ENCODE results near the gene NUP93. TPM values are rescaled to one million over a fixed set of nuclear protein-coding genes. Genes with fewer than 3 reads are reported as not detected.

NUP93 gene
- total RNA-seq, 1 donor from 2014 or later: 57.2 TPM

DNA sequence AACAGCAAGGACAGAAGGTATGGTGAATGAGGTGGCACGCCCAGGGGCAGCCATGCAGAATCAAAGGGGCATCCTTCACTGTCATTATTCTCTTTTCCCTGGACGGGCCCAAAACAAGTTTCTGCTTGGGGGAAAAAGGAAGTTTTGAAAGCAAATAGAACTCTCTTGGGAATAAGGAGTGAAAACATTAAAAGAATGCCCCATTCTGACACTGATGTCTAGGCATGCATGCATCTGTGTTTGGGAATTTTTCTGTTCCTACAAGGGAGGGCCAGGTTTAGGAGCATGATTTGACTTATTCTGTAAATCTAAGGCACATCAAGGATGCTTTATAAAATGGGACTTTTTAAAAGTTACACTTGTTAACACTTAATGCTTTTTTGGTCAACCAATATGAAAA, 100.7 kb downstream of the NUP93 start:
- Histone ChIP-seq H3K36me3 (peaks cover 65% of the 10 kb centered on the region), H3K27ac (no peak overlapping the region)

DNA sequence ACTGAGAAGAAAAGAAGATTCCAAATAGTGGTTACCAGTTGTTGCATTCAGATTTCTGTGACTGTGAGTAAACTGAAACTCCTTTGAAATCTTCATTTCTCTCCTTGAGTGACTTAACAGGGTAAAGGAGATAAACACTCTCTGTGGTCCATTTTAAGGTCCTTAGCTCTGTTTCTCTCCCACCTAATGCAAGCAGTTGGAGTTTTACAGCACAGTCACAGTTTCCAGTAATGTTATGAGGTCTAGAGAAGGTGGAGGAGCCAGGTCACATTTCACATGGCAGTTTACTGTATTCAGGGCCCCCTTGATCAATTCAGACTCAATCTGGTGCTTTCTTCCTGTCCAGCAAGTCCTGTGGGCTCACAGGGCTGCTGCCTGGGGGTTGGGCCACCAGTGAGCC, 102.8 kb downstream of the NUP93 start:
- Histone ChIP-seq H3K4me1 (no peaks in the 10 kb centered on the region), H3K9me3 (no peaks in the 10 kb centered on the region), H3K27ac (no peak overlapping the region), H3K36me3 (peaks cover 76% of the 10 kb centered on the region), H3K27me3 (no peaks in the 10 kb centered on the region), H3K4me3 (no peak overlapping the region)
- intact Hi-C loops (cut with DNase I): no loop called here
- no peak for DNase-seq
- TF ChIP-seq CTCF (IDR thresholded peaks at IDR 0.05): no peak
- ATAC-seq: no peak

More for the DNA sequence above, 100.7 kb downstream of the NUP93 start:
- ATAC-seq (no peak), DNase-seq (no peak)
- Histone ChIP-seq H3K4me1 (no peaks in the 10 kb centered on the region), H3K9me3 (no peaks in the 10 kb centered on the region), H3K4me3 (no peak overlapping the region), H3K27me3 (no peaks in the 10 kb centered on the region)
- TF ChIP-seq CTCF (IDR thresholded peaks at IDR 0.05): no peak
- intact Hi-C loops (cut with DNase I): no loop called here

- no peak for DNase-seq
- Histone ChIP-seq H3K27ac (no peak overlapping the region), H3K27me3 (no peaks in the 10 kb centered on the region), H3K9me3 (no peaks in the 10 kb centered on the region), H3K4me1 (no peaks in the 10 kb centered on the region), H3K4me3 (no peak overlapping the region), H3K36me3 (peaks cover 80% of the 10 kb centered on the region)
- ATAC-seq: no peak
- no peak for TF ChIP-seq CTCF (IDR thresholded peaks at IDR 0.05)
- intact Hi-C loops (cut with DNase I): no loop called here
These were observed 103.5 kb downstream of the NUP93 start for GRCh38 chr16:56833243-56833970.

GRCh38 chr16:56835320-56835719, 105.4 kb downstream of the NUP93 start:
- TF ChIP-seq CTCF (IDR thresholded peaks at IDR 0.05): no peak
- Histone ChIP-seq H3K27me3 (no peaks in the 10 kb centered on the region), H3K27ac (no peak overlapping the region), H3K36me3 (peaks cover 71% of the 10 kb centered on the region), H3K4me1 (no peaks in the 10 kb centered on the region), H3K4me3 (no peak overlapping the region), H3K9me3 (no peaks in the 10 kb centered on the region)
- ATAC-seq (no peak), DNase-seq (no peak)
- intact Hi-C loops (cut with DNase I): no loop called here

DNA sequence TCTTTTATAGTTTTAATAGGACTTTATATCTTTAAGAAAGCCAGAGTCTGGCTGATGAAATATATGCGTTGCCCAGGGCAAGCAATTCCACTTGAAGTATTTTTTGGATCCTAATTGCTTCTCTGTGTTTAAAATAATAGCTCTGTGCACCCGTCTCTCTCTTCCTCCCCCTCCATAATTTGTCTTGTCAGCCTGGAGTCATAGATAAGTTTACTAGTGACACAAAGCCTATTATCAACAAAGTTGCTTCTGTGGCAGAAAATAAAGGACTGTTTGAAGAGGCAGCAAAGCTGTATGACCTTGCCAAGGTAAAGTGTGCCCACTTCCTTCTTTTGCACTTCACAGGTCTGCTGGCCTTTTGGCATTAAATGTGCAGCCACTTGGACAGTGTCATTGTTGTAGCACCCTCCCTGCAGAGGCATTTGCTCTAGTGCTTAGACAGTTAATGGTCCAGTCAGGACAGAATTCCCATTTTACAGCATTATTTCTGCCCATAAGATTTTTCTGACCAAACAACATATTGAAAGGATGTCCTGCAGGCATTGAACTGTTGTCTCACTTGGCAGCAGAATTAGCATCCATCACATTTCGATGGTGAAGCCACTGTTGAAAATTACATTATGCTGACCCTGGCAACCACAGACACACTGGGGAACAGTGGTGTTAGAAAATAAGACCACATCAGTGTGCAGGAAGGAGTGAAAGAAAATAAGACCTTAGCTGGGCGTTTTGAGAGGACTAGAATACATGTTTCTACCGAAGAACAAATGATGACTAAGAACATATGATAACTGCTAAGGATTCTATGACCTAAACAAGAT, 106.7 kb downstream of the NUP93 start:
- TF ChIP-seq CTCF (IDR thresholded peaks at IDR 0.05): no peak
- Histone ChIP-seq H3K4me3 (no peak overlapping the region), H3K27ac (no peak overlapping the region), H3K4me1 (no peaks in the 10 kb centered on the region), H3K36me3 (peaks cover 68% of the 10 kb centered on the region), H3K9me3 (no peaks in the 10 kb centered on the region), H3K27me3 (no peaks in the 10 kb centered on the region)
- intact Hi-C loops (cut with DNase I): no loop called here
- no peak for DNase-seq
- peak; percentile 67 for ATAC-seq

Data from upper lobe of right lung (tissue), 1 donor.